Trophoblast cell (in vitro differentiated cells and primary cell): ENCODE measurements around the gene PLA1A.
A peak's percentile ranks its signal among the peaks of the same experiment; 100 is the strongest.
"Not testable (repeated sequence)": the region's sequence is repeated elsewhere in the genome, so short reads cannot be mapped to it uniquely, and the experiment has no call there.

Experiments
- DNase-seq, 2 donors: peaks; one replicate each; pipeline ENCODE4 v3.0.0-alpha.2; 2016
- H2AFZ ChIP-seq: 2 replicates; pipeline ENCODE4 v1.6.1; 2013; ENCODE audit warnings: low read length, moderate library complexity, mild to moderate bottlenecking; ENCODE audit not compliant: insufficient read depth, poor library complexity
- H2AK5ac ChIP-seq: 2 replicates; pipeline ENCODE4 v1.6.1; 2013; ENCODE audit warnings: mild to moderate bottlenecking, low read length
- H2BK120ac ChIP-seq: 2 replicates; pipeline ENCODE4 v1.6.1; 2013; ENCODE audit warnings: low read length, mild to moderate bottlenecking, moderate library complexity; ENCODE audit not compliant: insufficient read depth, poor library complexity
- H2BK12ac ChIP-seq: 2 replicates; pipeline ENCODE4 v1.6.1; 2013; ENCODE audit warnings: mild to moderate bottlenecking, low read length, moderate library complexity
- H2BK5ac ChIP-seq: 2 replicates; pipeline ENCODE4 v1.6.1; 2013; ENCODE audit warnings: low read length, low read depth, moderate library complexity, mild to moderate bottlenecking; ENCODE audit not compliant: poor library complexity
- H3K14ac ChIP-seq: 2 replicates; pipeline ENCODE4 v1.6.1; 2013; ENCODE audit warnings: mild to moderate bottlenecking, low read length
- H3K18ac ChIP-seq: 2 replicates; pipeline ENCODE4 v1.6.1; 2013; ENCODE audit warnings: mild to moderate bottlenecking, low read length
- H3K23ac ChIP-seq: 2 replicates; pipeline ENCODE4 v1.6.1; 2013; ENCODE audit warnings: low read length
- H3K27ac ChIP-seq: 2 replicates; pipeline ENCODE4 v1.5.1; 2013; ENCODE audit warnings: low read depth, mild to moderate bottlenecking, inconsistent platforms, low read length, moderate library complexity
- H3K27me3 ChIP-seq: 2 replicates; pipeline ENCODE4 v1.6.1; 2013; ENCODE audit warnings: inconsistent platforms, mild to moderate bottlenecking, low read length, moderate library complexity; ENCODE audit not compliant: insufficient read depth
- H3K36me3 ChIP-seq, 2 experiments: 1 replicate in 1 of 2; 2 replicates in 1 of 2; pipeline ENCODE4 v1.6.1; 2013; ENCODE audit warnings: low read length in 2 of 2, mild to moderate bottlenecking in 2 of 2, moderate library complexity in 1 of 2; ENCODE audit not compliant: insufficient read depth in 2 of 2, control insufficient read depth in 1 of 2
- H3K4ac ChIP-seq: 2 replicates; pipeline ENCODE4 v1.6.1; 2013; ENCODE audit warnings: low read depth, mild to moderate bottlenecking, low read length, moderate library complexity
- H3K4me1 ChIP-seq, 2 experiments: 1 replicate in 1 of 2; 2 replicates in 1 of 2; pipeline ENCODE4 v1.6.1; 2013; ENCODE audit warnings: low read length in 2 of 2, mild to moderate bottlenecking in 2 of 2, moderate library complexity in 1 of 2; ENCODE audit not compliant: insufficient read depth in 2 of 2, control insufficient read depth in 1 of 2
- H3K4me2 ChIP-seq: 2 replicates; pipeline ENCODE4 v1.6.1; 2013; ENCODE audit warnings: inconsistent platforms, mild to moderate bottlenecking, low read length, moderate library complexity
- H3K4me3 ChIP-seq: 2 replicates; pipeline ENCODE4 v1.5.1; 2013; ENCODE audit warnings: mild to moderate bottlenecking, low read depth, low read length, inconsistent platforms
- H3K79me1 ChIP-seq: one replicate; pipeline ENCODE4 v1.6.1; 2013; ENCODE audit warnings: low read length
- H3K79me2 ChIP-seq: 2 replicates; pipeline ENCODE4 v1.6.1; 2013; ENCODE audit warnings: low read length, mild to moderate bottlenecking; ENCODE audit not compliant: control insufficient read depth, insufficient read depth, poor library complexity
- H3K9ac ChIP-seq: 2 replicates; pipeline ENCODE4 v1.6.1; 2013; ENCODE audit warnings: mild to moderate bottlenecking, low read length
- H3K9me3 ChIP-seq: 2 replicates; pipeline ENCODE4 v1.6.1; 2013; ENCODE audit warnings: low read depth, mild to moderate bottlenecking, control low read depth, inconsistent platforms, low read length; ENCODE audit not compliant: insufficient read depth
- H4K12ac ChIP-seq: 2 replicates; pipeline ENCODE4 v1.6.1; 2013; ENCODE audit warnings: low read depth, mild to moderate bottlenecking, low read length, moderate library complexity
- H4K8ac ChIP-seq: 2 replicates; pipeline ENCODE4 v1.6.1; 2013; ENCODE audit warnings: low read depth, mild to moderate bottlenecking, low read length, moderate library complexity
- H4K91ac ChIP-seq: one replicate; pipeline ENCODE4 v1.6.1; 2013; ENCODE audit warnings: low read depth, mild to moderate bottlenecking, low read length, moderate library complexity
- WGBS: extraction: QIAGEN DNeasy Blood & Tissue Kit; methylation state at CpG from one replicate; pipeline ENCODE4 v1.1.7; 2013; ENCODE audit warnings: missing lambda C conversion rate; ENCODE audit not compliant: insufficient read length, insufficient coverage; ENCODE audit errors: extremely low coverage; 5-methylcytosine and 5-hydroxymethylcytosine counted together

Gene PLA1A

GRCh38 chr3:119552928-119553327 lies 44.8 kb upstream of the PLA1A start:
- H3K27me3 ChIP-seq, H3K4me1 ChIP-seq, H3K4me2 ChIP-seq, H2AK5ac ChIP-seq, H4K8ac ChIP-seq, H3K79me1 ChIP-seq, H3K79me2 ChIP-seq, H3K9ac ChIP-seq, H2BK5ac ChIP-seq, H3K14ac ChIP-seq, H2BK12ac ChIP-seq, H3K36me3 ChIP-seq, DNase-seq, H4K91ac ChIP-seq, H3K4me3 ChIP-seq, H3K23ac ChIP-seq, H2AFZ ChIP-seq, H2BK120ac ChIP-seq, H3K27ac ChIP-seq, H4K12ac ChIP-seq, H3K9me3 ChIP-seq, H3K4ac ChIP-seq, H3K18ac ChIP-seq: not testable (repeated sequence)
- no CpG with 5 or more reads among the region's 6 CpGs for WGBS

- Histone ChIP-seq H2BK120ac (no peak overlapping the region), H3K4me3 (no peak overlapping the region), H2AFZ (no peak overlapping the region), H4K8ac (no peak overlapping the region), H3K36me3 (no peaks in the 10 kb centered on the region), H3K9me3 (peaks cover 2% of the 10 kb centered on the region), H3K9ac (no peak overlapping the region), H2BK12ac (no peak overlapping the region), H3K4me1 (no peaks in the 10 kb centered on the region), H2AK5ac (no peak overlapping the region), H3K79me1 (no peaks in the 10 kb centered on the region), H3K79me2 (no peaks in the 10 kb centered on the region), H3K18ac (no peak overlapping the region), H3K14ac (no peak overlapping the region), H3K4ac (no peak overlapping the region), H3K4me2 (no peak overlapping the region), H3K27me3 (no peaks in the 10 kb centered on the region), H3K27ac (no peak overlapping the region), H4K12ac (no peak overlapping the region), H2BK5ac (no peak overlapping the region), H4K91ac (no peak overlapping the region), H3K23ac (no peak overlapping the region)
- DNase-seq, result no peak
- no CpG with 5 or more reads among the region's 5 CpGs for WGBS
Observed at GRCh38 chr3:119553823-119554415, 43.8 kb upstream of the PLA1A start.

- no peak overlapping the region for H3K4ac ChIP-seq
- no peaks in the 10 kb centered on the region for H3K27me3 ChIP-seq
- no peak overlapping the region for H3K18ac ChIP-seq
- no peak overlapping the region for H4K91ac ChIP-seq
- H3K9ac ChIP-seq, result no peak overlapping the region
- no peaks in the 10 kb centered on the region for H3K36me3 ChIP-seq
- no peak overlapping the region for H3K14ac ChIP-seq
- H4K8ac ChIP-seq, result no peak overlapping the region
- WGBS, result no CpG with 5 or more reads among the region's 4 CpGs
- peaks cover 2% of the 10 kb centered on the region for H3K9me3 ChIP-seq
- H3K27ac ChIP-seq, result no peak overlapping the region
- no peak overlapping the region for H2AK5ac ChIP-seq
- H3K4me2 ChIP-seq, result no peak overlapping the region
- no peak overlapping the region for H2BK5ac ChIP-seq
- H3K4me3 ChIP-seq, result no peak overlapping the region
- no peaks in the 10 kb centered on the region for H3K79me2 ChIP-seq
- H3K79me1 ChIP-seq, result no peaks in the 10 kb centered on the region
- no peak overlapping the region for H2AFZ ChIP-seq
- no peak overlapping the region for H3K23ac ChIP-seq
- DNase-seq, result peak; percentile 19 to 32
- no peak overlapping the region for H2BK12ac ChIP-seq
- no peak overlapping the region for H2BK120ac ChIP-seq
- H3K4me1 ChIP-seq, result no peaks in the 10 kb centered on the region
- H4K12ac ChIP-seq, result no peak overlapping the region
Observed at GRCh38 chr3:119555309-119555735, 42.4 kb upstream of the PLA1A start.

- WGBS, result no CpG with 5 or more reads among the region's 1 CpG
Observed at GRCh38 chr3:119555929-119556328, 41.8 kb upstream of the PLA1A start.

More at GRCh38 chr3:119555929-119556328, 41.8 kb upstream of the PLA1A start:
- no peak overlapping the region for H3K18ac ChIP-seq
- no peaks in the 10 kb centered on the region for H3K27me3 ChIP-seq
- H2AFZ ChIP-seq, result no peak overlapping the region
- no peak overlapping the region for H2BK12ac ChIP-seq
- no peak overlapping the region for H2BK120ac ChIP-seq
- H3K9me3 ChIP-seq, result peaks cover 2% of the 10 kb centered on the region
- H3K4me3 ChIP-seq, result no peak overlapping the region
- H3K79me2 ChIP-seq, result no peaks in the 10 kb centered on the region
- no peak overlapping the region for H4K91ac ChIP-seq
- no peaks in the 10 kb centered on the region for H3K36me3 ChIP-seq
- H3K4me1 ChIP-seq, result no peaks in the 10 kb centered on the region
- H4K12ac ChIP-seq, result no peak overlapping the region
- no peak overlapping the region for H3K14ac ChIP-seq
- no peak overlapping the region for H4K8ac ChIP-seq
- DNase-seq, result no peak
- no peak overlapping the region for H3K23ac ChIP-seq
- no peaks in the 10 kb centered on the region for H3K79me1 ChIP-seq
- no peak overlapping the region for H3K9ac ChIP-seq
- H2AK5ac ChIP-seq, result no peak overlapping the region
- H2BK5ac ChIP-seq, result no peak overlapping the region
- H3K27ac ChIP-seq, result no peak overlapping the region
- no peak overlapping the region for H3K4me2 ChIP-seq
- no peak overlapping the region for H3K4ac ChIP-seq
